Subcutaneous abdominal adipose tissue (tissue), 5 donors: ENCODE results near the gene ITGAE.
"Not testable (repeated sequence)": the region's sequence is repeated elsewhere in the genome, so short reads cannot be mapped to it uniquely, and the experiment has no call there.

Experiments used
- H3K27ac ChIP-seq: one replicate; pipeline ENCODE4 v1.7.0; 2013; ENCODE audit warnings: low read depth, mild to moderate bottlenecking, inconsistent platforms, low read length, moderate library complexity
- H3K27me3 ChIP-seq, 5 donors: one replicate each; pipeline ENCODE4 v1.7.0; 2013; ENCODE audit warnings: low read length in 5 of 5, inconsistent platforms in 1 of 5; ENCODE audit not compliant: control insufficient read depth in 5 of 5, insufficient read depth in 4 of 5
- H3K36me3 ChIP-seq, 5 donors: one replicate each; pipeline ENCODE4 v1.7.0; 2013; ENCODE audit warnings: low read length in 5 of 5; ENCODE audit not compliant: control insufficient read depth in 5 of 5, insufficient read depth in 5 of 5
- H3K4me1 ChIP-seq, 5 donors: one replicate each; pipeline ENCODE4 v1.7.0; 2013; ENCODE audit warnings: low read length in 5 of 5, mild to moderate bottlenecking in 3 of 5, moderate library complexity in 1 of 5; ENCODE audit not compliant: control insufficient read depth in 5 of 5, insufficient read depth in 5 of 5
- H3K4me3 ChIP-seq, 5 donors: one replicate each; pipeline ENCODE4 v1.7.0; 2013; ENCODE audit warnings: low read length in 5 of 5, low read depth in 1 of 5
- H3K9ac ChIP-seq, 5 donors: one replicate each; pipeline ENCODE4 v1.7.0; 2013; ENCODE audit warnings: low read length in 5 of 5, mild to moderate bottlenecking in 4 of 5, moderate library complexity in 3 of 5
- H3K9me3 ChIP-seq, 5 donors: one replicate each; pipeline ENCODE4 v1.7.0; 2013; ENCODE audit warnings: low read length in 5 of 5; ENCODE audit not compliant: control insufficient read depth in 5 of 5
- donor health status: healthy.
- donor health status: healthy.
- donor health status: healthy.
- donor health status: healthy.
- donor health status: healthy.

ITGAE gene

DNA sequence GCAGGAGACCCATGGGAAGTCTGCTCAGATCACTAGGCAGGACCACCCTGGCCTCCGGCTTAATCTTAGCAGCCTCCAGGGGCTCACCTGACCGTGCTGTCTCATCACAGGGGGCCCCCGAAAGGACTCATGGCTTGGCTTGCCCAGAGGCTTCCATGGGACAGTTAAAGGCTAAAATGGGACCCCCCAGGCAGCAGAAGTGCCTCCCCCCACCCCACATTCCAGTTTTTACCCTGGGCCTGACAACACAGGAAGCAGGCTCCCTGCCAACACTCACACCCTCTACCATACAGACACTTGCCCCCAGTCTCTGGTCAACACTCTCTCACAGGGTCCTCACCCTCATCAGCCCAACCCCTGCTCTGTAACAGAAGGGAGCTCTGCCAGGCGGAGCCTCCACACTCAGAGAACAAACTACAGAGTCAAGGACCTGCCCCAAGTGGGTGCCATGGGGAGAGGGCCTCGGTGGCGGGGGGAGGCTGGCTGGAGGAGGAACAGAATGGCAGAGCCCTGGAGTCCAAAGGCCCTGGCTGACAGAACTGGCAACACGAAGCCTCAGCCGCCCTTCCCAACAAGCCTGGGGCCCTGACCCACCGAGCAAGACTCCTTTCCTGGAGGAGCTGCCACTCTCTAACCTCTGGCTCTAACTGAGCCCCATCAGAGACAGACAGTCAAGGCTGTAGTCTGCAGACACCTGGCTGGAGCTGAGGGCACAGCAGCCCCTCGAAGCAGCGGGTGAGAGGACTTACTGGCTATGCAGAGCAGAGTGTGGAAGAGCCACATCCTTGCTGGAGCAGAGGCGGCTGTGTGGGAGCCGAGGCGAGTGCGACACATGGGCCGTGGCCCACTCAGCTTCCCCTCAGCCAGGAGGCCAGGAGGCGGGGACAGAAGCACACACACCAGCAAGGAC lies at the start of gene ITGAE:
Gene ITGAE (minus strand): TSS at position 827 of the 910 bp plus-strand sequence. CDS start 44 bp downstream, at position 783.
- Histone ChIP-seq H3K4me3 (no peak within 1 kb of the TSS), H3K27me3 (peaks cover 0 to 3% (median 0%) of the 10 kb centered on the region in 5 donors), H3K36me3 (peaks cover 0 to 5% (median 3%) of the 10 kb centered on the region in 5 donors), H3K9ac (no peak within 1 kb of the TSS), H3K9me3 (no peaks in the 10 kb centered on the region), H3K27ac (no peak within 1 kb of the TSS), H3K4me1 (peaks cover 0 to 12% (median 7%) of the 10 kb centered on the region in 5 donors)

DNA sequence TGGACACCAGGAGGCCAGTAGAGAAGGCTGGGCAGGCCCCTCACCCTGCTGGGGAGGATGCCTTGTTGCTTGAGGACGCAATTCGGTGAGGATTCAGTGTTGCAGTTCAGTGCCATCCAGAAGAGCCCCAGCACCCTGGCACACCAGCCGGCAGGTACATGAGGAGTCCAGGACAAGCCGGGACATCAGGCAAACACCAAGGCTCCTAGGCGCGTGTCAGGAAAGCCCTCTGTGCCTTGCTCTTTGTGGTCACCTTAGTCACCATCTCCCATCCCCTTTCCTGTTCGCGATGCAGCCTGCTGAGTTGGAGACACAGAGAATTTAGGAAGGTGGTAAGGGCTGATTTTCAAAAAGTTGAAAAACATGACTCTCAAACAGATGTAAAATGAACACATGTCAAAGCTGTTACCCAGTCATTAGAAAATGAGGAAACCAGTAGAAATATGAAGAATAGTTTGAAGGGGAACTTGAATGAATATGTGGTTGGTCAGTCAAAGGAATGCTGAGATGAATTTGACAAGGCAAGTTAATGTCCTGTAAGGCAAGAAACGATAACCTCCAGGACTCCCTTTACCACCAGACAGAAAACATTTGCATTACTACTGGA lies 47.3 kb upstream of the ITGAE start:
- H3K27me3 ChIP-seq = peaks cover 0 to 5% (median 0%) of the 10 kb centered on the region in 5 donors
- peaks cover 0 to 5% (median 3%) of the 10 kb centered on the region in 5 donors for H3K36me3 ChIP-seq
- no peak overlapping the region for H3K4me3 ChIP-seq
- no peak overlapping the region for H3K27ac ChIP-seq
- no peak overlapping the region for H3K9ac ChIP-seq
- no peaks in the 10 kb centered on the region for H3K9me3 ChIP-seq
- peaks cover 4 to 19% (median 10%) of the 10 kb centered on the region in 5 donors for H3K4me1 ChIP-seq

GRCh38 chr17:3847165-3847670 lies 46.2 kb upstream of the ITGAE start:
- Histone ChIP-seq H3K36me3 (peaks cover 0 to 14% (median 9%) of the 10 kb centered on the region in 5 donors), H3K27me3 (peaks cover 0 to 5% (median 0%) of the 10 kb centered on the region in 5 donors), H3K4me1 (peaks cover 4 to 19% (median 10%) of the 10 kb centered on the region in 5 donors), H3K9ac (no peak overlapping the region), H3K4me3 (no peak overlapping the region), H3K9me3 (no peaks in the 10 kb centered on the region), H3K27ac (no peak overlapping the region)

DNA sequence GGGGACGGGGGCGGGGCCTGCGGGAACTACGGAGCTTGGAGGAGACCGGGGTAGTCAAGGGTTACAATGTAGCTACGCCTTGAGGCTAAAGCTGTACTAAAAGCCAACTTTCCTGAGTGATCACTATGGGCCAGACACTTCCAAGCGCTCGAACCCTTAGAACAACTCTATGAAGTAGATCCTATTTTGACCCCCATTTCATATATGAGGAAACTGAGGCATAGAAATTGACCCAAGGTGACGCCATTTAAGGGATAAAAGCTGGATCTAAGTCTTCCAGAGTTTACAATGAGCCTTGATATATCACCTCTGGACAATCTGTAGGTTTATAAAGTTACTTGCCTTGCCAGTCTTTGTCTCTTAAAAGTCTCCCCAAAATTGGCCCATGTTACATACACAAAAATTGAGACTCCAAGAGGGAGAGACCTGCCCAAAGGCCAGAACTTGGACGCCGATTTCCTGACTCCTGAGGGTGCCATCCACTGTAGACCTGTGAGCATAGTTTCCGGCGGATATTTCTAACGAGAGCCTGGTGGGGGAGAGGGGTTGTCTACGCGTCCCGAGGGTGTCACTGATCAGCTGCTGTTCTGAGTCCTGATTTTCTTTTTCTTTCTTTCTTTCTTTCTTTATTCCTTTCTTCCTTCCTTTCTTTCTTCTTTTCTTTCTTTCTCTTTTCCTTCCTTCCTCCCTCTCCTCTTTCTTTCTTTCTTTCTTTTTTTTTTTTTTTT lies 45.6 kb upstream of the ITGAE start:
- no peak overlapping the region for H3K27ac ChIP-seq
- H3K9ac ChIP-seq = peak overlapping the region in 2 of 5 donors; percentile 21 to 56
- no peaks in the 10 kb centered on the region for H3K9me3 ChIP-seq

GRCh38 chr17:3845621-3846436 lies 44.8 kb upstream of the ITGAE start, which contains the start of gene NCBP3:
TSS of gene NCBP3 (minus strand) at chr17:3846246. CDS start at chr17:3846223, 23 bp downstream.
- H3K4me1 ChIP-seq = peaks cover 4 to 19% (median 10%) of the 10 kb centered on the region in 5 donors
- peaks cover 0 to 5% (median 0%) of the 10 kb centered on the region in 5 donors for H3K27me3 ChIP-seq
- H3K9me3 ChIP-seq = no peaks in the 10 kb centered on the region
- H3K27ac ChIP-seq = peak within 1 kb of the TSS; percentile 83
- H3K9ac ChIP-seq = peak within 1 kb of the TSS; percentile 52 to 96 (median 93)
- H3K36me3 ChIP-seq = peaks cover 0 to 25% (median 14%) of the 10 kb centered on the region in 5 donors
- H3K4me3 ChIP-seq = peak within 1 kb of the TSS; percentile 83 to 95 (median 90)

More for the DNA sequence above, 45.6 kb upstream of the ITGAE start:
- Histone ChIP-seq H3K4me3 (peak overlapping the region in 4 of 5 donors; percentile 45 to 83 (median 54)), H3K36me3 (peaks cover 0 to 20% (median 13%) of the 10 kb centered on the region in 5 donors), H3K4me1 (peaks cover 4 to 19% (median 10%) of the 10 kb centered on the region in 5 donors), H3K27me3 (peaks cover 0 to 5% (median 0%) of the 10 kb centered on the region in 5 donors)

GRCh38 chr17:3845291-3845620 lies 44.3 kb upstream of the ITGAE start:
- H3K36me3 ChIP-seq = peaks cover 5 to 31% (median 18%) of the 10 kb centered on the region in 5 donors
- peaks cover 4 to 19% (median 10%) of the 10 kb centered on the region in 5 donors for H3K4me1 ChIP-seq
- peak overlapping the region; percentile 52 to 96 (median 93) for H3K9ac ChIP-seq
- peak overlapping the region; percentile 83 for H3K27ac ChIP-seq
- peaks cover 0 to 3% (median 0%) of the 10 kb centered on the region in 5 donors for H3K27me3 ChIP-seq
- peak overlapping the region; percentile 83 to 95 (median 90) for H3K4me3 ChIP-seq
- H3K9me3 ChIP-seq = no peaks in the 10 kb centered on the region

- H3K4me3 ChIP-seq = peak overlapping the region in 2 of 5 donors; percentile 83 to 95
Measured at GRCh38 chr17:3844556-3844955, 43.6 kb upstream of the ITGAE start.

DNA sequence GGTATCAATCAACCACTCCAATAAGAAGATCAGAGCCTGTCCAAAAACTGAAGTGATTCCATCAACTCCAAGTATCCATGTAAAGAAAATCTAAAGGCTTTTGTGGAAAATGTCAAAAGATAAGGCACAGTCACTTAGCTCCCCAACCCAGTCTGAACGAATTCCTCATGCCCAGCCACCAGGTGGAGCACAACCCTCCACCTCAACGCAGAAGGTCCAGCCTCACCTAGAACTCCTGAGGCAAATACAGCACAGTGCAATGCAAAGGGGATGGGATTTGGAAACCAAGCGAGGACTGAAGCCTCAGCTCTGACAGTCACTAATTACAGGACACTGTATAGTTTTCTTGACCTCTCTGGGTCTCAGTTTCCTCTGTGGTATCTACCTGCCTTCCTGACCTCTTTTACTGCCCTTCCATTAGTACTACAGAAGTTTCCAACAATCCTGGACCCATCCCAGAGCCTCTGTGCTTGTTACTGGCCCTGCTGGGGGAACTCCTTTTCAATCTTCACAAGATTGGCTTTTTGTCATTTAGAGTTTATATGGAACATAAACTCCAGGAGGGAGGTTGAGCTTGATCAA lies 43.0 kb upstream of the ITGAE start:
- no peak overlapping the region for H3K9ac ChIP-seq
- H3K36me3 ChIP-seq = peaks cover 13 to 42% (median 29%) of the 10 kb centered on the region in 5 donors
- no peak overlapping the region for H3K4me3 ChIP-seq
- no peak overlapping the region for H3K27ac ChIP-seq
- no peaks in the 10 kb centered on the region for H3K27me3 ChIP-seq
- no peaks in the 10 kb centered on the region for H3K9me3 ChIP-seq
- H3K4me1 ChIP-seq = peaks cover 7 to 19% (median 10%) of the 10 kb centered on the region in 5 donors

More at GRCh38 chr17:3844556-3844955, 43.6 kb upstream of the ITGAE start:
- peaks cover 7 to 19% (median 10%) of the 10 kb centered on the region in 5 donors for H3K4me1 ChIP-seq
- peaks cover 11 to 38% (median 25%) of the 10 kb centered on the region in 5 donors for H3K36me3 ChIP-seq
- H3K27ac ChIP-seq, H3K27me3 ChIP-seq, H3K9me3 ChIP-seq: not testable (repeated sequence)
- peak overlapping the region in 1 of 5 donors; percentile 95 for H3K9ac ChIP-seq
